ENCODE data around the gene MCM5.

GRCh38 chr22:35421121-35421520, 21.2 kb downstream of the MCM5 start:
- TF ChIP-seq CTCF (IDR thresholded peaks at IDR 0.05) (no peak), POLR2A (IDR thresholded peaks at IDR 0.05) (no peak)

Measured in transverse colon (tissue), 3 donors.